ENCODE results near the gene FLNA.

GRCh38 chrX:154352012-154352401 is 22.4 kb downstream of the FLNA start:
- TF ChIP-seq, protein P1, sequence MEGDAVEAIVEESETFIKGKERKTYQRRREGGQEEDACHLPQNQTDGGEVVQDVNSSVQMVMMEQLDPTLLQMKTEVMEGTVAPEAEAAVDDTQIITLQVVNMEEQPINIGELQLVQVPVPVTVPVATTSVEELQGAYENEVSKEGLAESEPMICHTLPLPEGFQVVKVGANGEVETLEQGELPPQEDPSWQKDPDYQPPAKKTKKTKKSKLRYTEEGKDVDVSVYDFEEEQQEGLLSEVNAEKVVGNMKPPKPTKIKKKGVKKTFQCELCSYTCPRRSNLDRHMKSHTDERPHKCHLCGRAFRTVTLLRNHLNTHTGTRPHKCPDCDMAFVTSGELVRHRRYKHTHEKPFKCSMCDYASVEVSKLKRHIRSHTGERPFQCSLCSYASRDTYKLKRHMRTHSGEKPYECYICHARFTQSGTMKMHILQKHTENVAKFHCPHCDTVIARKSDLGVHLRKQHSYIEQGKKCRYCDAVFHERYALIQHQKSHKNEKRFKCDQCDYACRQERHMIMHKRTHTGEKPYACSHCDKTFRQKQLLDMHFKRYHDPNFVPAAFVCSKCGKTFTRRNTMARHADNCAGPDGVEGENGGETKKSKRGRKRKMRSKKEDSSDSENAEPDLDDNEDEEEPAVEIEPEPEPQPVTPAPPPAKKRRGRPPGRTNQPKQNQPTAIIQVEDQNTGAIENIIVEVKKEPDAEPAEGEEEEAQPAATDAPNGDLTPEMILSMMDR (IDR thresholded peaks at IDR 0.05; ENCODE audit: insufficient read depth, low read depth, low read length): no peak
- no peak for TF ChIP-seq EZH2 (IDR thresholded peaks at IDR 0.05; ENCODE audit: insufficient read depth, low read length)

Measured in astrocyte (in vitro differentiated cells and primary cell).